ENCODE measurements around the gene ENO3. TPM values are rescaled to one million over a fixed set of nuclear protein-coding genes. Genes with fewer than 3 reads are reported as not detected.
A peak's percentile ranks its signal among the peaks of the same experiment; 100 is the strongest.

The ENO3 gene
- polyA plus RNA-seq, 3 donors: 0.36 to 14.2 (median 0.60) TPM

- Histone ChIP-seq H3K36me3 (replicated peaks in 1 of 2; ENCODE audit: control insufficient read depth in 1 of 2, insufficient read depth in 2 of 2, low read length in 2 of 2) (peaks cover 46 to 73% of the 10 kb centered on the region in 2 donors), H3K4me1 (ENCODE audit: control insufficient read depth in 1 of 2, insufficient read depth in 2 of 2, low read length in 2 of 2) (peaks cover 44 to 57% of the 10 kb centered on the region in 2 donors), H3K4me3 (replicated peaks in 1 of 3; ENCODE audit: low read depth in 2 of 3, low read length in 3 of 3) (no peak overlapping the region), H3K79me2 (ENCODE audit: insufficient read depth, low read length) (peaks cover 33% of the 10 kb centered on the region), H3K9me3 (replicated peaks in 1 of 2; ENCODE audit: control insufficient read depth in 1 of 2, insufficient read depth in 1 of 2, low read length in 2 of 2) (no peaks in the 10 kb centered on the region), H3K27me3 (ENCODE audit: control insufficient read depth in 2 of 2, insufficient read depth in 2 of 2, low read length in 2 of 2) (no peaks in the 10 kb centered on the region), H3K4me2 (replicated peaks; ENCODE audit: extremely low read depth, low read length, poor library complexity, severe bottlenecking) (no peak overlapping the region), H3K9ac (ENCODE audit: insufficient read depth, low read length, poor library complexity, severe bottlenecking) (no peak overlapping the region), H4K20me1 (ENCODE audit: insufficient read depth, low read length) (peaks cover 6% of the 10 kb centered on the region), H3K27ac (ENCODE audit: low read depth in 1 of 2, low read length in 2 of 2) (peak overlapping the region in 1 of 2 donors; percentile 60), H2AFZ (ENCODE audit: insufficient read depth, low read depth, low read length, poor library complexity, severe bottlenecking) (no peak overlapping the region)
- no peak for DNase-seq
- Mint-ChIP-seq H3K27ac (peak overlapping the region in 1 of 7 donors; percentile 59), H3K4me3 (no peak overlapping the region), H3K4me1 (peaks cover 44% of the 10 kb centered on the region), H3K27me3 (ENCODE audit: low read depth in 3 of 3) (peaks cover 0 to 2% (median 2%) of the 10 kb centered on the region in 3 donors), H3K9me3 (no peaks in the 10 kb centered on the region), H3K36me3 (peaks cover 69 to 81% of the 10 kb centered on the region in 2 donors)
- TF ChIP-seq CTCF (IDR thresholded peaks at IDR 0.05): no peak
- intact Hi-C loops (cut with micrococcal nuclease): no loop called here
- WGBS (ENCODE audit: insufficient coverage): 96% methylated on average over 4 of the region's 6 CpGs
These were observed 20.9 kb downstream of the ENO3 start for GRCh38 chr17:4971826-4972225.

DNA sequence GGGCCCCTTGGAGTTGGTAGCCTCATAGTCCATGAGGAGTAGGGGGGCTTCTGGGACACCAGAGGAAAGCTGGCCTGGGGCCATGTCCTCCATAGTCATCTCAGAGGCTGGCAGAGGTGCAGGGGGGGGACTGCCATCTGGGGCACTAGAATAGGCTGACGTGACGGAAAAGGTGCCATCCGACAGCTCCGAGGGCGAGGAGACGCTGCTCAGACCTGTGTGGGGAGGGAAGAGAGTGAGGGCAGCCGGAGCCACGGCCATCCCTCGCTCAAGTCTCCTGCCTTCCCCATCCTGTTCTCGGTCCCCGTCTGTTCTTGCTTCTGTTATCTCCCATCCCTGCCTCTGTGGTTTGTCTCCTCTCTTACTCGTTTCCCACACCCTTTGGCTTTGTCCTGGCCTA lies 21.4 kb downstream of the ENO3 start:
- peaks cover 6% of the 10 kb centered on the region for H4K20me1 ChIP-seq (ENCODE audit: insufficient read depth, low read length)
- intact Hi-C loops (cut with micrococcal nuclease): no loop called here
- H3K27ac ChIP-seq (ENCODE audit: low read depth in 1 of 2, low read length in 2 of 2): peak overlapping the region in 1 of 2 donors; percentile 60
- Mint-ChIP-seq H3K4me3 (no peak overlapping the region), H3K36me3 (peaks cover 74 to 86% of the 10 kb centered on the region in 2 donors), H3K27ac (peak overlapping the region in 4 of 7 donors; percentile 25 to 90 (median 65)), H3K27me3 (ENCODE audit: low read depth in 3 of 3) (peaks cover 0 to 2% (median 2%) of the 10 kb centered on the region in 3 donors), H3K9me3 (no peaks in the 10 kb centered on the region), H3K4me1 (peaks cover 44% of the 10 kb centered on the region)
- peaks cover 42 to 54% of the 10 kb centered on the region in 2 donors for H3K4me1 ChIP-seq (ENCODE audit: control insufficient read depth in 1 of 2, insufficient read depth in 2 of 2, low read length in 2 of 2)
- no peak overlapping the region for H3K9ac ChIP-seq (ENCODE audit: insufficient read depth, low read length, poor library complexity, severe bottlenecking)
- TF ChIP-seq CTCF (IDR thresholded peaks at IDR 0.05): no peak
- H3K4me2 ChIP-seq (replicated peaks; ENCODE audit: extremely low read depth, low read length, poor library complexity, severe bottlenecking): peak overlapping the region; percentile 62
- H3K4me3 ChIP-seq (replicated peaks in 1 of 3; ENCODE audit: low read depth in 2 of 3, low read length in 3 of 3): peak overlapping the region in 1 of 3 experiments; percentile 60
- H2AFZ ChIP-seq (ENCODE audit: insufficient read depth, low read depth, low read length, poor library complexity, severe bottlenecking): no peak overlapping the region
- peaks cover 51 to 78% of the 10 kb centered on the region in 2 donors for H3K36me3 ChIP-seq (replicated peaks in 1 of 2; ENCODE audit: control insufficient read depth in 1 of 2, insufficient read depth in 2 of 2, low read length in 2 of 2)
- no peak for DNase-seq
- peaks cover 33% of the 10 kb centered on the region for H3K79me2 ChIP-seq (ENCODE audit: insufficient read depth, low read length)
- 94% methylated on average over 9 of the region's 12 CpGs for WGBS (ENCODE audit: insufficient coverage)
- H3K27me3 ChIP-seq (ENCODE audit: control insufficient read depth in 2 of 2, insufficient read depth in 2 of 2, low read length in 2 of 2): no peaks in the 10 kb centered on the region
- no peaks in the 10 kb centered on the region for H3K9me3 ChIP-seq (replicated peaks in 1 of 2; ENCODE audit: control insufficient read depth in 1 of 2, insufficient read depth in 1 of 2, low read length in 2 of 2)

All from CD14-positive monocyte (primary cell).